Osteoblast (primary cell): ENCODE results near the gene INPP5A. TPM values are rescaled to one million over a fixed set of nuclear protein-coding genes. Genes with fewer than 3 reads are reported as not detected.

Experiments used
- DNase-seq: peaks from one replicate; pipeline ENCODE4 v3.0.0; 2011; ENCODE audit warnings: low spot score, mixed read lengths; ENCODE audit not compliant: insufficient read length; ENCODE audit errors: missing footprints
- H2AFZ ChIP-seq: 2 replicates; pipeline ENCODE4 v1.6.0; 2011; ENCODE audit warnings: mild to moderate bottlenecking, low read length
- H3K27ac ChIP-seq: 2 replicates; pipeline ENCODE4 v1.5.1; 2011; ENCODE audit warnings: mild to moderate bottlenecking, low read depth, low read length, moderate library complexity
- H3K27me3 ChIP-seq: 2 replicates; pipeline ENCODE4 v1.6.0; 2012; ENCODE audit warnings: mild to moderate bottlenecking, control low read depth, inconsistent platforms, low read length, moderate library complexity; ENCODE audit not compliant: insufficient read depth
- H3K36me3 ChIP-seq: 2 replicates; pipeline ENCODE4 v1.5.1; 2011; ENCODE audit warnings: mild to moderate bottlenecking, low read length, control low read depth, moderate library complexity; ENCODE audit not compliant: insufficient read depth
- H3K4me1 ChIP-seq: 2 replicates; pipeline ENCODE4 v1.5.1; 2011; ENCODE audit warnings: mild to moderate bottlenecking, low read length, control low read depth, moderate library complexity; ENCODE audit not compliant: insufficient read depth
- H3K4me2 ChIP-seq: 2 replicates; pipeline ENCODE4 v1.6.0; 2011; ENCODE audit warnings: mild to moderate bottlenecking, low read length; ENCODE audit not compliant: insufficient read depth
- H3K4me3 ChIP-seq: fragments of 200-600 bp; sonication (generic); 3 replicates; pipeline ENCODE4 v1.5.1; 2012; ENCODE audit warnings: mild to moderate bottlenecking, low read length, inconsistent platforms; ENCODE audit not compliant: insufficient read depth
- H3K79me2 ChIP-seq: 2 replicates; pipeline ENCODE4 v1.6.0; 2012; ENCODE audit warnings: mild to moderate bottlenecking, low read length, control low read depth, inconsistent platforms; ENCODE audit not compliant: insufficient read depth
- H3K9me3 ChIP-seq: 2 replicates; pipeline ENCODE4 v1.5.1; 2011; ENCODE audit warnings: low read depth, low read length, control low read depth
- H4K20me1 ChIP-seq: 2 replicates; pipeline ENCODE4 v1.6.0; 2012; ENCODE audit warnings: mild to moderate bottlenecking, low read length, control low read depth; ENCODE audit not compliant: insufficient read depth
- CTCF ChIP-seq: IDR thresholded peaks from 2 replicates; pipeline ENCODE4 v1.5.1; 2011; ENCODE audit warnings: mild to moderate bottlenecking, low read depth, low read length, moderate library complexity; ENCODE audit errors: extremely low read depth
- total RNA-seq: library from RNA; depleted of rRNA; stranded (reverse); fragments of >200 nt; gene quantifications from 2 replicates; pipeline ENCODE4 v1.2.3, GENCODE V29; 2012

INPP5A gene
- total RNA-seq, 1 donor, result 22.8 TPM

GRCh38 chr10:132813560-132814468 lies 276.2 kb downstream of the INPP5A start:
- no peaks in the 10 kb centered on the region for H4K20me1 ChIP-seq
- H2AFZ ChIP-seq, result no peak overlapping the region
- H3K27me3 ChIP-seq, result peaks cover 9% of the 10 kb centered on the region
- no peaks in the 10 kb centered on the region for H3K79me2 ChIP-seq
- no peaks in the 10 kb centered on the region for H3K9me3 ChIP-seq
- H3K4me3 ChIP-seq, result no peak overlapping the region
- H3K4me2 ChIP-seq, result no peak overlapping the region
- DNase-seq, result no peak
- TF ChIP-seq CTCF, result no peak
- H3K4me1 ChIP-seq, result no peaks in the 10 kb centered on the region
- no peak overlapping the region for H3K27ac ChIP-seq
- H3K36me3 ChIP-seq, result no peaks in the 10 kb centered on the region

DNA sequence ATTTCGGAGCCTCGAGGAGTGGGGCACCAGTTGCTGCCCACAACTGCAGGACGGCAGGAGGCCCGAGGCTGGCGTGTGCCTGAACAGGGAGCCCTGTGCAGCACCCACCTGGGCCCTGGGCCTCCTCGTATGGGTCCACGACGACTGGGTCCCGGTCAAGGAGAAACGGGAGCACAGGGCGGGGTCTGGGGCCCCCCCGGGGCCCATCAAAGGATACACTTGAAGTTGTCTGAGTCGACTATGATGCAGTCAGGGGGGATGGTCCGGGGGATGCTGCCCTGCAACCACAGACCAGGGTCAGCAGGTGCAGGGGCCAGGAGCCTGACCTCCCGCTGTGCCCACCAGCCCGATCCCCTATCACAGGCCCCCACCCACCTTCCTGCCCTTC lies 276.9 kb downstream of the INPP5A start:
- no peak overlapping the region for H2AFZ ChIP-seq
- H3K4me1 ChIP-seq, result no peaks in the 10 kb centered on the region
- no peak overlapping the region for H3K27ac ChIP-seq
- H3K79me2 ChIP-seq, result no peaks in the 10 kb centered on the region
- H3K36me3 ChIP-seq, result no peaks in the 10 kb centered on the region
- H3K9me3 ChIP-seq, result no peaks in the 10 kb centered on the region
- H3K27me3 ChIP-seq, result peaks cover 6% of the 10 kb centered on the region
- no peak for DNase-seq
- no peak overlapping the region for H3K4me2 ChIP-seq
- no peak overlapping the region for H3K4me3 ChIP-seq
- TF ChIP-seq CTCF, result no peak
- H4K20me1 ChIP-seq, result no peaks in the 10 kb centered on the region

DNA sequence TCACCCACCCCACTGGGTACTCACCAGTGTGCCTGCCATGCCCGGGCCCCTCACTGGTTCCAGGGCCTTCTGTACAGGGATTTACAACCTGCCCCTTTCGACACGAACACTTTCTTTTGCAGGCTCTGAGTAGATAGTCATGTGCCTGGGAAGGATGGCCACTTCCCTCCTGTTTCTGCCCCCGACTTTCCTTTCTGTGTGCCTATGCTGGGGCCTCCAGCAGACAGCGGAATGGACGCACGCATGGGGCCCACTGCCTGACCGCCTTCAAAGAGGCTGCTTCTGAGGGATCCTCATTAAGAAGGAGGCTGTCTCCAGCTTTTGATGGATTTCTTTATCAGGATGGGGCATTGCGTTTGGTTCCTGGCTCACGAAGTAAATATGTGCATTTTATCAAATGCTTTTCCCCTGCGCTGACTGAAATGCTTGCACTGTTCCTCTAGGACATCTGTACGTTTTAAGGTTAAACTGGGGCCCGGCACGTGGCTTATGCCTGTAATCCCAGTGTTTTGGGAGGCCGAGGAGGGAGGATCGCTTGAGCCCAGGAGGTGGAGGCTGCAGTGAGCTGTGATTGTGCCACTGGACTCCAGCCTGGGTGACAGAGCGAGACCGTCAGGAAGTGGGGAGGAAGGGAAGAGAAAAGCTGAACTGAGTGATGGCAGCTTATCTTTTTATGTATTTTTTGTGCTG lies 277.7 kb downstream of the INPP5A start:
- no peak overlapping the region for H3K27ac ChIP-seq
- no peaks in the 10 kb centered on the region for H3K4me1 ChIP-seq
- H3K4me3 ChIP-seq, result no peak overlapping the region
- H3K4me2 ChIP-seq, result no peak overlapping the region
- H3K36me3 ChIP-seq, result no peaks in the 10 kb centered on the region
- H4K20me1 ChIP-seq, result no peaks in the 10 kb centered on the region
- H2AFZ ChIP-seq, result no peak overlapping the region
- no peaks in the 10 kb centered on the region for H3K9me3 ChIP-seq
- H3K79me2 ChIP-seq, result no peaks in the 10 kb centered on the region
- no peak for TF ChIP-seq CTCF
- no peak for DNase-seq
- H3K27me3 ChIP-seq, result peaks cover 5% of the 10 kb centered on the region

- H3K79me2 ChIP-seq, result no peaks in the 10 kb centered on the region
- H3K9me3 ChIP-seq, result no peaks in the 10 kb centered on the region
- H3K4me3 ChIP-seq, result no peak overlapping the region
- no peaks in the 10 kb centered on the region for H4K20me1 ChIP-seq
- H3K36me3 ChIP-seq, result no peaks in the 10 kb centered on the region
- H3K4me1 ChIP-seq, result no peaks in the 10 kb centered on the region
- H2AFZ ChIP-seq, result no peak overlapping the region
- no peak overlapping the region for H3K27ac ChIP-seq
- DNase-seq, result no peak
- no peak for TF ChIP-seq CTCF
- peaks cover 5% of the 10 kb centered on the region for H3K27me3 ChIP-seq
- H3K4me2 ChIP-seq, result no peak overlapping the region
Measured at GRCh38 chr10:132816718-132817117, 279.1 kb downstream of the INPP5A start.
